GM12874 (cell line): ENCODE measurements around the gene WASHC4.

Experiments
- CTCF ChIP-seq: IDR thresholded peaks from 2 replicates; pipeline ENCODE4 v1.5.1; 2011; ENCODE audit warnings: low read depth, mild to moderate bottlenecking, control low read depth, low read length, moderate library complexity; ENCODE audit not compliant: insufficient read depth

The WASHC4 gene

GRCh38 chr12:105168006-105168405 lies 60.5 kb downstream of the WASHC4 start:
- no peak for TF ChIP-seq CTCF

- no peak for TF ChIP-seq CTCF
Observed at GRCh38 chr12:105170139-105170538, 62.6 kb downstream of the WASHC4 start.

- no peak for TF ChIP-seq CTCF
Observed at GRCh38 chr12:105171691-105172436, 64.3 kb downstream of the WASHC4 start.

- no peak for TF ChIP-seq CTCF
Observed at GRCh38 chr12:105175397-105175990, 68.0 kb downstream of the WASHC4 start.

GRCh38 chr12:105177208-105177607 lies 69.7 kb downstream of the WASHC4 start:
- no peak for TF ChIP-seq CTCF

- TF ChIP-seq CTCF = no peak
Observed at GRCh38 chr12:105189293-105189692, 81.8 kb downstream of the WASHC4 start.

GRCh38 chr12:105190530-105190929 lies 83.0 kb downstream of the WASHC4 start:
- no peak for TF ChIP-seq CTCF
